GM18951 (cell line): Measurements from ENCODE around the gene B3GALT6.

ENCODE experiments used
- POLR2A ChIP-seq: IDR thresholded peaks from 4 replicates; pipeline ENCODE4 v1.6.1; 2011; ENCODE audit warnings: mild to moderate bottlenecking; ENCODE audit not compliant: insufficient read length, insufficient read depth; ENCODE audit errors: extremely low read depth
- in situ Hi-C: fragments of 300-500 bp; cut with MboI; formaldehyde crosslinking; loops from one replicate; pipeline ENCODE4 v1.12.0; 2022; ENCODE audit warnings: low sequenced_read_pairs, mixed read lengths, inconsistent platforms; ENCODE audit not compliant: unreplicated experiment

The B3GALT6 gene

DNA sequence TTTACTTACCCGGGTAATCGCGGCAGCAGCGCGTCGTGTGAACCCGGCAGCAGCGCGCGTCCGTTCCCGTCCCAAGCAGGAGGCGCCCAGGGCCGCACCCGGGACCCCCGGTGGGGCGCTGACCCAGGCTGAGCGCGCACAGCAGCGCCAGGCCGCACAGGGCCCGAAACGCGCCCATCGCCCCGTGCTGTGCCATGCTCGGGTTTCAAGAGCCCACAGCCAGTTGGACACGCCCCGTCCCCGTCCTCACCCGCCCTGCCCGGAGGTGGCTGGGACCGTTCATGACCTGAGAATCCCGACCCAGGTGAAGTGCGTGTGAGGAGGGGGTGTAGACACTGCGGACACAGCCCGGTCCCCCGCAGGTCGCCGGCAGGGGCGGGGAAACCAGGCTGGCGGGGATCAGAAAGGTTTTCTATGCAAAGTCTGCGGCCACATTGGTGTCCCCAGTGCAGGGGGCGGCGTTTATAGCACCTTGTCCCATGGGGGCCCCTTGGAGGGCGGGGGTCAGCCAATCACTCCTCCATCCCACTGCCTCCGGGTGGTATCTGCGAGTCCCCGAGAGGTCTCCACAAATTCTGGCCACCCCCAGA is 25.6 kb upstream of the B3GALT6 start, which contains the start of gene TNFRSF18:
Gene TNFRSF18 (minus strand): TSS at position 217 of the 590 bp plus-strand sequence. CDS start 21 bp downstream, at position 196.
- no peak for TF ChIP-seq POLR2A
- in situ Hi-C loops: no loop called here

DNA sequence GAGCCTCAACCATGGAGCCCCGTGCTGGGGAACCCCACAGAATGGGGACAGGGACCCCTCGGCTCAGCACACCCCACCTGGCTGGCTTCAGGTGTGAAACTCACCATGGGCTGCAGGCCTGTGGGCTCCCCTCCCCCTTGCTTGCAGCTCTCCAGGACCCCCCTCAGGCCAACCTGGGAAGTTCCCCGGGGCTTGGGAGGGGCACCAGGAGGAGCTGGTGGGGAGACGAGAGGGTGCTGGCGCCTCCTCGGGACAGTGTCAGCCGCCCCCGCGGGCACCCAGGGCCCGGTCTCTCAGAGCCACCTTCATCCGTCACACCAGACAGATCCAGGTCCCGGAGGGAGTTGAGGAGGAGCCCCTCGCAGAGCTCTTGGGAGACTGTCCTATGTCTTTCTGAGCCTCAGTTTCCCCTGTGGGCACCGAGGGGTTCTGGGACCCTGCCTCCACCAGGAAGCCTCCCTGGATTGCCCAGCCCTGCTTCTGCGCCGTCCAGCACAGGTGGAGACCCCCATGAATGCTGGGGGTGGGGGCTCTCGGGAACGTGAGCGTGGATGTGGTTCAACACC is 25.0 kb upstream of the B3GALT6 start:
- no peak for TF ChIP-seq POLR2A
- in situ Hi-C loops: no loop called here

DNA sequence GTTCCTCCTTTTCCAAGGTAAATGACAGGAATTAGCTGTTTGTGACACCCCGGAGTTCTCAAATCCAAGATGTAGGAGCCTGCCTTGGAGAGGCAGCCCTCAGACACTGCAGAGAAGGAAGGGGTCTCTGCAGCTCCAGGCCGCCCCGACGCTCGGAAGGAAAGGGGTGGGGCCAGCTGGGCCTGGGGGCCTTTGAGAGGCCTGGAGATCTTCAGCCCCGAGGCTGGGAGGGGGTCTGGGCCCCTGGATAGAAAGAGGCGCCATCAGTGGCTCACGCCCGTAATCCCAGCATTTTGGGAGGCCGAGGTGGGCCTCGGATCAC is 24.5 kb upstream of the B3GALT6 start:
- in situ Hi-C loops: no loop called here
- TF ChIP-seq POLR2A: no peak

DNA sequence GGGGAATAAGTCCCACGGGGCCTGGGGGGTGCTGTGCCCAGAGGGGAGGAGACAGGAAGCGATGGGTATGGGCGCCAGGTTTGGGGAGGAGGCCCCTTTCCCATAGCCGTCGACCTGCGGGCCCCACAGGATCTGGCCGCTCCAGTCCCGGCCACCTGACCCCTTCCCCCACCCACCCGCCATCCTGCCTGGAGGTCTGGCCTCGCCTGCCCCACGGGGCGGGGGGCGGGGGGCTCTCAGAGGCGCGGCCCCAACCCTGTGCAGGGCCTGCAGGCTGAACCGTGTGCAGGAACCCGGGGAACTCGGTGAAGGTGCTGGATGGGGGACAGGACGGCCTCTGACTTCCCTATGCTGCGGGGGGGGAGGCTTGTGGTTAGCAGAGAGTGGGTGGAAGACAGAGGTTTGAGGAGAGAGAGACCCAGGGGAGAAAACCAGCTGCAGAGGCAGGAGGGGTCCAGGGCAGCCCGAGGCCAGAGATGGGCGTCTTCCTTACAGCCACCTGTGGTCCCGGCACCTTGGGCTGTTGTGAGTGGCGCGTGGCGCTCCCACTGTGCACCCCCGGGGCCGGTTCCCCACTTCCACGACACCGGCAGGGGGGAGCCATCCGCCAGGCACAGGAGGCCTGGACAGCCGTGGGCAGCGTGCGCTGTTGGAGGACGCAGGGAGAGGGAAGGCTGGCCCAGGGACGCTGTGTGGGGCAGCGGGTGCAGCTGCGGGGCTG is 23.2 kb upstream of the B3GALT6 start:
- no peak for TF ChIP-seq POLR2A
- in situ Hi-C loops: no loop called here

DNA sequence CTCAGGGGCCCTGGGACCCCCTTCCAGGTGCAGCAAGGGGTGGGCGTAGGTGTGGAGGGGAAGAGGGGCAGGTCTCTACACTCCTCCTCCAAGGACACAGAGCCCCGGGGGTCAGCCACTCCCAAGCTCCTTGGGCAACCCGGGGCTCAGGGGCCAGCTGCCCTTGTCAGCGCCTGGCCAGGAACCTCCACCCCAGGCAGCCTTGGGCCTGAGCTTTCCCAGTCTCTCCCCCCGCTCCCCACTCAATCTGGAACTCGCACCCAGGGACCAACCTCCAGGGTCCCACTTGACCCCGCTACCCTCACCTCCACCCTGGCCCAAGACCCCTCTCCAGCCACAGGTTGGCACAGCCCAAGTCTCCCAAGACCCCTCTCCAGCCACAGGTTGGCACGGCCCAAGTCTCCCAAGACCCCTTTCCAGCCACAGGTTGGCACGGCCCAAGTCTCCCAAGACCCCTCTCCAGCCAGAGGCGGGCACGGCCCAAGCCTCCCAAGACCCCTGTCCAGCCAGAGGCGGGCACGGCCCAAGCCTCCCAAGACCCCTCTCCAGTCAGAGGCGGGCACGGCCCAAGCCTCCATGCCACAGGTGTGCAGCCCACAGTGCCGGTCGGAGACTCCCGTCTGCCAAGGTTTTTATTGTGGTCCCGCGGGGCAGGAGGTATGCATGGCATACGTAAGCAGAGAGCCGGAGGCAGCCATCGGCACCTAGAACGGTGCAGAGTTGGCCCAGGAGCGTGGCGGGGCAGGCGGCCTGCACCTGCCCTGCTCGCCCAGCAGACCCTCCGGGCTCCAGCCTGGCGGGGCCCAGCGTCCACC is 21.1 kb upstream of the B3GALT6 start:
- in situ Hi-C loops: no loop called here
- no peak for TF ChIP-seq POLR2A

DNA sequence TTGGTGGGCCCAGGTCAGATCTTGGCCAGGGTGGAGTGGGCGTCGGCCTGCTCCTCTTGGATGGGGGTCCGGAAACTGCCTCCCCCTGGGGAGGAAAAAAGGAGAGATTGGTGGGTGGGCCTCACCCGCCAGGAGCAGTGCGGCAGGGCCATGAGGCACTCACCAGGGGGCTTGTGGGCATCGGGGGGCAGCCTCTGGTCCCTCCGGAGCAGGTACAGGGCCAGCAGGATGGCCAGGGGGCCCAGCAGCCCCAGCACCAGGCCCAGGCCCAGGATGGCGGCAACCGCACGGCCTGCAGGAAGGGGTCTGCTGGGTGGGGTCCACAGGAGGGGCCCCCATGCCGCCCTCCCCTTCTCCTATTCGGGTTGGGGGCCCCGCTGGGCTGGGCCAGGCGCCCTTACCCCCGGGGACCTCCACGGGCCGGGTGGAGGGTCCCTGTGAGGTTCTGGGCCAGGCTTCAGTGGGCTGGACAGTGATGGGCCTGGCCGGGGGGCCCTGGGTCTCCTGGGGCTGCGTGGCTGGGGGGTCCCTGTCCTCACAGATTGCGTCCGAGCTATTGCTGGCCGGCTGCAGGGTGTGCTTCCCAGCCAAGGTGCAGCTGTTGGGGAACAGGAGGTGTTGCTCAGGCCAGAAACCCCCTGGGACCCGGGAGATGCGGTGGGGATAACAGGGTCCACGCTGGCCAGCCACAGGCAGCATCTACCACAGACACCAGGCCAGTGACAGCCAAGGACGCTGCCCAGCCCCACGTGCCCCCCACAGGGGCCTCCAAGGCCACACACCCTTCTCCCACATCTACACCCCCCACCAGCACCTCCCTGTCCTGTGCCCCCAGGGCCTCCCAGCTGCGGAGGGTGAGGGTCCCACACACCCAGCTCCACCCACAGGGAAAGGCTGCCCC is 20.2 kb upstream of the B3GALT6 start:
- in situ Hi-C loops: no loop called here
- TF ChIP-seq POLR2A: no peak

DNA sequence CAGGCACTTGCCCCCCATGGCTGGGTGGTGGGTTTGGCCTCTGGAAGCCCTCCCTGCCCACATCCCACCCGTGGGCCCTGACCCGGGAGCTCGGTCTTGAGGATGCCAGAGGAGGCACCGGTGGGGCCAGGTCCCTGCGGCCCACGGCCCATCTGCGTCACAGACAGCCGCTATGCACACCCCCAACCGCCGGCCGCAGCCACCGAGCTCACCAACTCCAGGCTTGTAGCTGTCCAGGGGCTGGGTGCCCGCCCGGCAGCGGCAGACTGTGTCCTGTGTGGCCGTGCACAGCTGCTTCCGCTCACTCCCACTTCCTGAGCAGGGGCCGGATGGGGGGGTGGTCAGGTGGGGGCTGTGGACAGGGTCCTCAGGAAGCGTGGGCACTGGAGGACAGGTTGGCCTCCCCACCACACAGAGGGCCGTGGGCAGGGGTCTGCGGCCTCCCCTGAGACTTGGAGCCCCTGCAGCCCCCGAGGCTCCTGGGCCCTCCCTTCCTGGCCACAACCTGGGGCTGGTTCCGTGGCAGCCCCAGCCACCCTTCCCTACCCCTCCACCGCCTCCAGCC is 19.2 kb upstream of the B3GALT6 start:
- no peak for TF ChIP-seq POLR2A
- in situ Hi-C loops: no loop called here

DNA sequence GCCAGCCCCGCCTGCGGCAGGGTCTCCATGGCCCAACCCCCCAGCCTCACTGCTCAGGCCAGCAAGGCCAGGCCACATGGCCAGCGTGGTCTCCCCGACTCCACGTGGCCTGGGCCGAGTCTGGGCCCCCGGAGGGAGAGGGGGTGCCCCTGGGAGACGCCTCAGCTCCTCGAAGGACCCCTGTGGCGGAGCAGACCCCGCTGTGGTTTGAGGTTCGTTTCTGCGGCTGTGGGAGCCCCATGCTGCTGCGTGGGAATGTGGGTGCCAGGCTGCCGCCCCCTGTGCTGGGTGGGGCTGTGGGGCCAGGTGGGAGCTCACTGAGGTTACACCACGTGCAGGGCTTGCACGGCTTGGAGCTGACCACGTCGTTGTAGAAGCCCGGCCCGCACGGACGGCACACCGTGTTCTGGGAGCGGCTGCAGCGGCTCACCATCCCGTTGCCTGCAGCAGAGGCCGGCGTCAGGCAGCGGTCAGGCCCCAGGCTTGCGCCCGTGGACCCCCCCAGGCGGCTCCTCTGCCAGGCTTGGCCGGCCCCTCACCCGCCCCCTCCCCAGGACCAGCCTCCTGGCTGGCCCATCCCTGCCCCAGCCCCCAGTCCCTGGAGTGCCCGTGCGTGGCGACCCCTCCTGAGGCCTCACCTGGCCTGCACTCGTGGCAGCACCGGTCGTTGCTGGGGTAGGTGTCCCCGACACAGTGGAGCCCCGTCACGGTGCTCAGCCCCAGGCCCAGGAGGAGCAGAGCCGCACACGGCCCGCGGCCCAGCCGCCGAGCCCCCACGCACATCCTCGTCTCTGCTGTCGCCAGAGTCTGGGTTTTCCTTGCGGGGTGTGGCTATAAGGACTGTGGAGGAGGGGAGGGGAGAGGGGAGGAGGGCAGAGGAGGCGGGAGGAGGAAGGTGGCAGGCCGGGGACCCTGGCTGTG is 18.4 kb upstream of the B3GALT6 start, which contains the start of gene TNFRSF4:
Gene TNFRSF4 (minus strand): TSS at position 809 of the 921 bp plus-strand sequence. CDS start 26 bp downstream, at position 783.
- no peak for TF ChIP-seq POLR2A
- in situ Hi-C loops: no loop called here

DNA sequence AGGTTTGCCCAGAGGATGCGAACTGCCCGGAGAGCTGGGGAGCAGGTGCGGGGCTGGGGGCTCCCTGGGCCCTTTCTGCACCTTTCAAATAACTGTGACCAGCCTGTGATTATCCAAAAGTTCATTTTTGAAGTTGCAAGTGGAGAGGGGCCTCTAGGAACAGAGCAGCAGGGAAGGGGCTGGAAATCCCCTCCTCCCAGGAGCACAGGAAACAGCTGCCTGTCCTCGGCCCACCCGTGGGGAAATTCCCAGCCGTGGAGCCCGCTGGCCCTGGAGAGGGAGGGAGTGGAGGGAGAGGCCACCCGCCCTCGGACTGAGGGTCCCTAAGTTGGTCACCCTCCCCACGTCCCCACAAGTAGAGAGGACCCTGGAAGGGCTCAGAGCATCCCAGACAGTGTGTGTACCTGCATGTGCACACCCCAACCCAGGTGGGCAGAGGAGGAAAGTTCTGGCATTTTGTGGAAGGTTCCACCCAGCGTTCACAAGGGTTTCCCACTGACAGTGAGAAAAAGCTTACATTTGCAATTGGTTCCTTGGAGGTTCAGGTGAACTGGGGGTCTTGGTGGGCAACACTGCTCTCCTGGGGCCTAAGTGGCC is 16.9 kb upstream of the B3GALT6 start:
- TF ChIP-seq POLR2A: no peak
- in situ Hi-C loops: no loop called here

DNA sequence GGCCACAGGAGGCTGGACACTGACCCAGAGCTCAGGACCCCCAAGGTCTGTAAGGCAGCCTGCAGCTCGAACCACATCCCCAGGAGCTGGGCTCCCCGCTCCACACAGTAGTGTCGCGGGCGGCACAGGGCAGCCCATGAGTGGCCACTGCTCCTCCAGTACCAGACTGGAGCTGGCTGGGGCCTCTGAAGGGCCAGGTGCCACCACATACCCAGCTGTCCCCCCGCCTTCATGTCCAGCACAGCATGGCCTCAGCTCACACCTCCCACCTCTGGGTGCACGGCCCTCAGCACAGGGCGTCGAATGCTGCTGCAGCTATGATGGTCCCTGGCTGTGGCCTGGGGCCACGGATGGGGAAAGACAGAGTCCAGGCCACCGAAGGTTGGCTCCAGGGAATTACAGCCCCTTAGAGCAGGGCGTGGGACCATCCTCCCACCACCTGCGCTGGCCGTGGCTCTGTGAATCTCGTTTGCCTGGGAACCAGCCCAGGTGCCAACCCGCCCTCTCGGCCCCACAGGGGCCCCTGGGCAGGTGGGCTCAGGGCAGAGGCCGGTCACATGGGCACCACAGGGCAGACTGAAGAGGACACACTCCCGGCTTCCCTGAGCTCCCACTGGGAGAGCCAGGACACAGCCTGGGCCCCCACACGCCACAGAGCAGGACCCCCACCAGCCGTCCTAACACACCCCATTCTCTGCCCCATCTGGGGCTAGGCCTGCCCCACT is 16.0 kb upstream of the B3GALT6 start:
- in situ Hi-C loops: no loop called here

More for the DNA sequence above, 16.0 kb upstream of the B3GALT6 start:
- TF ChIP-seq POLR2A: no peak
